Mucosa of descending colon (tissue), 3 donors: ENCODE results near the gene FBXO15. TPM values are rescaled to one million over a fixed set of nuclear protein-coding genes. Genes with fewer than 3 reads are reported as not detected.

ENCODE experiments used
- ATAC-seq: fragments of 200-7000 bp; cut with Tn5 transposase; one replicate; pipeline ENCODE4 v1.9.1; 2020; ENCODE audit warnings: mild to moderate bottlenecking, moderate library complexity
- DNase-seq, 3 donors: peaks; one replicate each; pipeline ENCODE4 v3.0.0-alpha.2; 2020
- H3K36me3 ChIP-seq: fragments of 200-600 bp; one replicate; pipeline ENCODE4 v1.8.0; 2021; ENCODE audit warnings: low read depth, mild to moderate bottlenecking
- H3K4me1 ChIP-seq: fragments of 200-600 bp; one replicate; pipeline ENCODE4 v1.8.0; 2021; ENCODE audit warnings: low read depth, mild to moderate bottlenecking
- H3K4me3 ChIP-seq: fragments of 200-600 bp; one replicate; pipeline ENCODE4 v1.8.0; 2021; ENCODE audit warnings: mild to moderate bottlenecking
- H3K9me3 ChIP-seq: fragments of 200-600 bp; one replicate; pipeline ENCODE4 v1.8.0; 2021; ENCODE audit warnings: mild to moderate bottlenecking
- intact Hi-C, 2 donors: fragments of 100-400 bp; cut with DNase I in 1 of 2; cut with micrococcal nuclease in 1 of 2; formaldehyde crosslinking; loops; one replicate each; pipeline versions ENCODE4 v1.11.0 to v1.11.1; 2022; cut with DNase I, micrococcal nuclease
- total RNA-seq, 3 donors: library from RNA; stranded (reverse); fragmentation: NEBNext Ultra II Directional in 2 of 3; extraction: Animal tissue kit (Norgen Biotek cat#: 25700) in 2 of 3; gene quantifications; one replicate each; pipeline versions ENCODE4 v1.2.1 to v1.2.4, GENCODE V29; 2021 to 2023
- TF ChIP-seq, protein P1 (sequence below): fragments of 200-600 bp; IDR thresholded peaks from one replicate; pipeline ENCODE4 v1.8.0; 2022; ENCODE audit warnings: antibody characterized with exemption, mild to moderate bottlenecking
- donor health status: DM: no; HTN: no; CAD: no; lungs with moderate emphysema.
- donor health status: DM: no; HTN: no; CAD: no.
- donor health status: DM: no; HTN: yes; CAD: no.

Gene FBXO15
- total RNA-seq, 3 donors from 2014 or later, result 0.43 to 1.0 TPM; not detected in 1

DNA sequence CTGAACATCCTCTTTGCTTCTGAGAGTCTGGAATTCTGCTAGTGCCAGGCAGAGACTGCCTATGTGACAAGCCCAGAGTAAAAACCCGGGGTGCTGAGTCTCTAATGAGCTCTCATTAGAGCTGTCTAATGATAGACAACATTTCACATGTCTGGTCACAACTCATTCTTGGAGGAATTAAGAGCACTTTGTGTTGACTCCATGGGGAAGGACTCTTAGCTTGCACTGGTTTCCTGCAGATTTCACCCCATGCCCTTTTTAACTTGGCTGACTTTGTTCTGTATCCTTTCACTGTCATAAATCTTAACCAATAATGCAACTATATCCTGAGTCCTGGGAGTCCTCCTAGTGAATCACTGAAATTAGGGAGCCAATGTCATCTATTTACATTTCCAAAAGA lies 33.5 kb downstream of the FBXO15 start:
- TF ChIP-seq, protein P1, sequence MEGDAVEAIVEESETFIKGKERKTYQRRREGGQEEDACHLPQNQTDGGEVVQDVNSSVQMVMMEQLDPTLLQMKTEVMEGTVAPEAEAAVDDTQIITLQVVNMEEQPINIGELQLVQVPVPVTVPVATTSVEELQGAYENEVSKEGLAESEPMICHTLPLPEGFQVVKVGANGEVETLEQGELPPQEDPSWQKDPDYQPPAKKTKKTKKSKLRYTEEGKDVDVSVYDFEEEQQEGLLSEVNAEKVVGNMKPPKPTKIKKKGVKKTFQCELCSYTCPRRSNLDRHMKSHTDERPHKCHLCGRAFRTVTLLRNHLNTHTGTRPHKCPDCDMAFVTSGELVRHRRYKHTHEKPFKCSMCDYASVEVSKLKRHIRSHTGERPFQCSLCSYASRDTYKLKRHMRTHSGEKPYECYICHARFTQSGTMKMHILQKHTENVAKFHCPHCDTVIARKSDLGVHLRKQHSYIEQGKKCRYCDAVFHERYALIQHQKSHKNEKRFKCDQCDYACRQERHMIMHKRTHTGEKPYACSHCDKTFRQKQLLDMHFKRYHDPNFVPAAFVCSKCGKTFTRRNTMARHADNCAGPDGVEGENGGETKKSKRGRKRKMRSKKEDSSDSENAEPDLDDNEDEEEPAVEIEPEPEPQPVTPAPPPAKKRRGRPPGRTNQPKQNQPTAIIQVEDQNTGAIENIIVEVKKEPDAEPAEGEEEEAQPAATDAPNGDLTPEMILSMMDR, result no peak
- Histone ChIP-seq H3K9me3 (peaks cover 7% of the 10 kb centered on the region), H3K36me3 (no peaks in the 10 kb centered on the region), H3K4me1 (no peaks in the 10 kb centered on the region), H3K4me3 (no peak overlapping the region)
- no peak for DNase-seq
- ATAC-seq, result no peak
- intact Hi-C loops, result no loop called here

DNA sequence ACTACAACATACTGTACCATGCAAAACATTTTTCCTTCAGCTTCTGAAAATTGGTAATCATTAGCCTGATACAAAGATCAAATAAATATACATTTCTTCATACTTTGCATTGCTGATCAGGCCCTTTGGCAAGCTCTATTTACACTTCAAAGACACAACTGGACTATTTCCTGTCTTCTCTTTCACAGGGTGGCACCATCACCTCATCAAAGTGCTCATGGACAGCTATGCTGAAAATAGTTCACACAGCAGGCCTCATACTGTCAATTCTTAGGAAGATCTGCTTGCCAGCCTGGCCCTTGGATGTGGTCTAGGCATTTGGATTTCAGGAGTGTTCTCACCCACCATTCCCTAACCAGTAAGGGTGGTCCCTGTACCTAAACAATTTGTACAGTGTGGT lies 33.9 kb downstream of the FBXO15 start:
- no peak for DNase-seq
- Histone ChIP-seq H3K36me3 (no peaks in the 10 kb centered on the region), H3K9me3 (peaks cover 7% of the 10 kb centered on the region), H3K4me3 (no peak overlapping the region), H3K4me1 (no peaks in the 10 kb centered on the region)
- no peak for ATAC-seq
- intact Hi-C loops, result no loop called here
- TF ChIP-seq, protein P1, result no peak

DNA sequence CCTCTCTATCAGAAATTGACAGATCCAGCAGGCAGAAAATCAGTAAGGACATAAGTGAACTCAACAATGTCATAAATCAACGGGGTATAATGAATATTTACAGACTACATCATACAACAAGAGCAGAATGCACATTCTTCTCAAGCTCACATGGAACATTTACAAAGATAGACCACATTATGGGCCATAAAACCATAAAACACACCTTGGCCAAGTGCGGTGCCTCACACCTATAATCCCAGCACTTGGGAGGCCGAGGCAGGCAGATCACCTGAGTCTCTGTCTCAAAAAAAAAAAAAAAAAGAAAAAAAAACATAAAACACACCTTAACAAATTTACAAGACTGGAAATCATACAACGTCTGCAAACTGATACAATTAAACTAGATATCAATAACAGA lies 36.7 kb downstream of the FBXO15 start:
- H3K36me3 ChIP-seq, result no peaks in the 10 kb centered on the region
- ATAC-seq (peak; percentile 85), DNase-seq (peak in 2 of 3 donors; percentile 43 to 66)
- no peaks in the 10 kb centered on the region for H3K4me1 ChIP-seq
- H3K9me3 ChIP-seq, result peaks cover 7% of the 10 kb centered on the region
- H3K4me3 ChIP-seq, result no peak overlapping the region
- TF ChIP-seq, protein P1, result no peak
- intact Hi-C loops, result no loop called here

DNA sequence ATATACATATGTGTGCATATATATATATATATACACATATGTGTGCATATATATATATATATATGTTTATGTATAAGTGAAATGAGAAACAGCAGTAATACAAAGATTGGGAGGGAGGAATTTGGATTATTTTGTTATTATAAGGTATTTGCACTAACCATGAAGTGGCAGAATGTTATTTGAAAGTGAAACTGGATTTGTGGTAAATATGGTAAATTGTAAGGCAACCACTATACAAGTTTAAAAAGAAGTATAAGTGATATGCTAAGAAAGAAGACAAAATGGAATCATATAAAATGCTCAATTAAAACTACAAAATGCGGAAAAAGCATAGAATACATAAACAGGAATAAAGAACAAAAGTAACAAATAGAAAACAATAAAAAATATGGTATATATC lies 37.5 kb downstream of the FBXO15 start:
- peaks cover 7% of the 10 kb centered on the region for H3K9me3 ChIP-seq
- H3K36me3 ChIP-seq, result no peaks in the 10 kb centered on the region
- ATAC-seq, result no peak
- H3K4me1 ChIP-seq, result no peaks in the 10 kb centered on the region
- TF ChIP-seq, protein P1, result no peak
- intact Hi-C loops, result no loop called here
- H3K4me3 ChIP-seq, result no peak overlapping the region
- DNase-seq, result no peak

DNA sequence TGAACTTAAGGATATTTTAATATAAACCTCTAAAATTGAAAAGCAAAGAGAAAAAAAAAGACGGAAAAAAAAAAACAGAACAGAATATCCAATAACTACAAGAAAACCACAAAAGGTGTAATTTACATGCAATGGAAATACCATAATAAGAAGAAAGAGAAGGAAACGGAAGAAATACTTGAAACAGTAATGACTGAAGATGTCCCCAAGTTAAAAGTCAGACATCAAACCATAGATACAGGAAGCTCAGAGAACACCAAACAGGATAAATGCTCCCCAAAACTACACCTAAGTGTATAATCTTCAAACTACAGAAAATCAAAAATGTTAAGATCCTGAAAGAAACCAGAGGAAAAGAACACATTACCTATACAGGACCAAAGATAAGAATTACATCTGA lies 39.2 kb downstream of the FBXO15 start:
- TF ChIP-seq, protein P1, result no peak
- Histone ChIP-seq H3K4me1 (no peaks in the 10 kb centered on the region), H3K4me3 (no peak overlapping the region), H3K36me3 (no peaks in the 10 kb centered on the region), H3K9me3 (peaks cover 7% of the 10 kb centered on the region)
- DNase-seq, result no peak
- intact Hi-C loops, result no loop called here
- no peak for ATAC-seq

DNA sequence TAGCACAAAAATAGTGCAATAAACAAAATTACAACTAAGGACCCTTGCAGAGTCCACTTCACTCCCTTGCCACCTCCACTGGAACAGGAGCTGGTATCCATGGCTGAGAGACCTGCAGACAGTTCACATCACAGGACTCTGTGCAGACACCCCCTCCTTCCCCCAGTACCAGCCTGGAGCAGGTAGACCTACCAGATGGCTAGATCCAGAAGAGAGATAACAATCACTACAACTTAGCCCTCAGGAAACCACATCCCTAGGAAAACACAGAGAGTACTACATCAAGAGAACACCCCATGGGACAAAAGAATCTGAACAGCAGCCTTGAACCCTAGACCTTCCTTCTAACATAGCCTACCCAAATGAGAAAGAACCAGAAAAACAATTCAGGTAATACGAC lies 49.8 kb downstream of the FBXO15 start:
- Histone ChIP-seq H3K36me3 (no peaks in the 10 kb centered on the region), H3K4me1 (no peaks in the 10 kb centered on the region), H3K9me3 (no peaks in the 10 kb centered on the region), H3K4me3 (no peak overlapping the region)
- ATAC-seq (no peak), DNase-seq (no peak)
- intact Hi-C loops, result no loop called here
- TF ChIP-seq, protein P1, result no peak
